Measurements from ENCODE around the gene CCDC18. TPM values are rescaled to one million over a fixed set of nuclear protein-coding genes. Genes with fewer than 3 reads are reported as not detected.
"Not testable (repeated sequence)": the region's sequence is repeated elsewhere in the genome, so short reads cannot be mapped to it uniquely, and the experiment has no call there.

CCDC18 gene
- total RNA-seq, 1 donor from 2014 or later, result 16.9 TPM

DNA sequence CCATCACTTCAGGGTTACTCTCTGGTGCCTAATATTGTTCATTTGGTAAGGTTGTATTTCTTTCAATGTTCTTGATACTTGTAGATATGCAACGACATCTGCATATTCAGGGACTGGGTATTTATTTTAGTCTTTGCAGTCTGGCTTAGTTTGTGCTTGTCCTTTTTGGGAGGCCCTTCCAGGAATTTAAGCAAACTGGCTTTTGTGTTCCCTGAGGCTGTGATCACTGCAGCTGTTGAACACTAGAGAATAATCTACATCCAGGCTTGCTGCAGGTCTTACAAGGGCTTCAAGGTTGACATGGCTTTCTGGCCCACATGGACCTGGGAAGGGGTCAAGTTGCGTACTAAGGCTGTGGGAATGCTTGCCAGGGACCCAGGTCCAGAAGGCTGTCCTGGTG, 72.1 kb downstream of the CCDC18 start:
- no peak for DNase-seq (ENCODE audit: low read depth)
- Histone ChIP-seq H3K27me3 (ENCODE audit: control insufficient read depth, insufficient read depth, low read length) (no peaks in the 10 kb centered on the region), H3K36me3 (ENCODE audit: control insufficient read depth, insufficient read depth, low read length) (no peaks in the 10 kb centered on the region), H3K4me3 (ENCODE audit: low read depth, low read length) (no peak overlapping the region)
- TF ChIP-seq, protein P1, sequence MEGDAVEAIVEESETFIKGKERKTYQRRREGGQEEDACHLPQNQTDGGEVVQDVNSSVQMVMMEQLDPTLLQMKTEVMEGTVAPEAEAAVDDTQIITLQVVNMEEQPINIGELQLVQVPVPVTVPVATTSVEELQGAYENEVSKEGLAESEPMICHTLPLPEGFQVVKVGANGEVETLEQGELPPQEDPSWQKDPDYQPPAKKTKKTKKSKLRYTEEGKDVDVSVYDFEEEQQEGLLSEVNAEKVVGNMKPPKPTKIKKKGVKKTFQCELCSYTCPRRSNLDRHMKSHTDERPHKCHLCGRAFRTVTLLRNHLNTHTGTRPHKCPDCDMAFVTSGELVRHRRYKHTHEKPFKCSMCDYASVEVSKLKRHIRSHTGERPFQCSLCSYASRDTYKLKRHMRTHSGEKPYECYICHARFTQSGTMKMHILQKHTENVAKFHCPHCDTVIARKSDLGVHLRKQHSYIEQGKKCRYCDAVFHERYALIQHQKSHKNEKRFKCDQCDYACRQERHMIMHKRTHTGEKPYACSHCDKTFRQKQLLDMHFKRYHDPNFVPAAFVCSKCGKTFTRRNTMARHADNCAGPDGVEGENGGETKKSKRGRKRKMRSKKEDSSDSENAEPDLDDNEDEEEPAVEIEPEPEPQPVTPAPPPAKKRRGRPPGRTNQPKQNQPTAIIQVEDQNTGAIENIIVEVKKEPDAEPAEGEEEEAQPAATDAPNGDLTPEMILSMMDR (IDR thresholded peaks at IDR 0.05; ENCODE audit: insufficient read depth, low read length, poor library complexity, severe bottlenecking), result no peak

DNA sequence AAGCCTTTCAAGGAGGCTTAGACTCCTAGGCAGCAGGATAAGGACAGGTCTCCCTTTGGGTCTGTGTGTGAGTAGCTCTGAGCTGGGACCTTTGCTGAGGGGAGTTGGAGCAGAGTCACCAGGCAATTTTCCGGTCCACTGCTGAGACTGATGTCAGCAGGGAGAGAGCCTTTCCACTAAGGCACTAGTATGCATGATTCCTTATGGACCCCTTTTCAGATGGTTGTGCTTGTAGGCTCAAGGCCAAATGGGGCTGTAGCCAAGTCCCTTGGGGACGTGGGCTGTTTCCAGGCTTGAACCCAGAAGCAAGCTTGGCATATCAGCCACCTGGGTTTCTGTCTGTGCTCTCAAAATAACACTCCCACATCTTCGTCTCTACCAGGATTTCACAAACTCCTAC, 73.0 kb downstream of the CCDC18 start:
- TF ChIP-seq, protein P1 (IDR thresholded peaks at IDR 0.05; ENCODE audit: insufficient read depth, low read length, poor library complexity, severe bottlenecking), result no peak
- Histone ChIP-seq H3K27me3 (ENCODE audit: control insufficient read depth, insufficient read depth, low read length) (no peaks in the 10 kb centered on the region), H3K4me3 (ENCODE audit: low read depth, low read length) (no peak overlapping the region), H3K36me3 (ENCODE audit: control insufficient read depth, insufficient read depth, low read length) (no peaks in the 10 kb centered on the region)
- DNase-seq (ENCODE audit: low read depth), result no peak

DNA sequence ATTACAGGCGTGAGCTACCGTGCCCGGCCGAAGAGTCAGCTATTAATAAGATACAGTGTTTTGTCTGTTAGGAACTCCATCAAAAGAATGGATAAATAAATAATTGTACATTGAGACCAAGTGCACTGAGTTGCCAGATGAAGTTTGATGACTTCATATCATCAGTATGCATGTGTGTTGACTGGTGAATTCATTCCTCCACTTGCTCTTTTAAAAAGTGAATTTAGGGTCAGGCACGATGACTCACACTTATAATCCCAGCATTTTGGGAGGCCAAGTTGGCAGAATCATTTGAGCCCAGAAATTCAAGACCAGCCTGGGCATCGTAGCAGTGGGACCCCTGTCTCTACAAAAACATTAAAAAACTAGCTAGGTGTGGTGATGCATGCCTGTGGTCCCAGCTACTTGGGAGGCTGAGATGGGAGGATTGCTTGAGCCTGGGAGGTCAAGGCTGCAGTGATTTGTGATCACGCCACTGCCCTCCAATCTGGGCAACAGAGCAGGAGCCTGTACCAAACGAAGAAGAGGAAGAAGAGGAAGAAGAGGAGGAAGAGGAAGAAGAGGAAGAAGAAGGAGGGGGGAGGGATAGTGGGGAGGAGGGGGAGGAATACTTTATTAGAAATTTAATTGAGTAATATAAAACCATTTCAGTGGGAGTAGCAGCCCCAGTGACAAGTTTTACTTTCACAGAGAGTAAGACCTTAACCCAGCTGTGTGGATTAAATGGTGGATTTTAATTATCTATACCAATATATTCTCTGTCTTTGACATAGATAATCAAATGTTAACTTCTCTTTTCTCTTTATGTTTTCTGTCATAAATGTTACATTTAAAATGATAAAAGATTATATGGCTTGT, 74.9 kb downstream of the CCDC18 start:
- TF ChIP-seq, protein P1 (IDR thresholded peaks at IDR 0.05; ENCODE audit: insufficient read depth, low read length, poor library complexity, severe bottlenecking), result no peak
- H3K36me3 ChIP-seq (ENCODE audit: control insufficient read depth, insufficient read depth, low read length), result no peaks in the 10 kb centered on the region
- H3K27me3 ChIP-seq (ENCODE audit: control insufficient read depth, insufficient read depth, low read length), result no peaks in the 10 kb centered on the region
- DNase-seq (ENCODE audit: low read depth), result no peak
- no peak overlapping the region for H3K4me3 ChIP-seq (ENCODE audit: low read depth, low read length)

DNA sequence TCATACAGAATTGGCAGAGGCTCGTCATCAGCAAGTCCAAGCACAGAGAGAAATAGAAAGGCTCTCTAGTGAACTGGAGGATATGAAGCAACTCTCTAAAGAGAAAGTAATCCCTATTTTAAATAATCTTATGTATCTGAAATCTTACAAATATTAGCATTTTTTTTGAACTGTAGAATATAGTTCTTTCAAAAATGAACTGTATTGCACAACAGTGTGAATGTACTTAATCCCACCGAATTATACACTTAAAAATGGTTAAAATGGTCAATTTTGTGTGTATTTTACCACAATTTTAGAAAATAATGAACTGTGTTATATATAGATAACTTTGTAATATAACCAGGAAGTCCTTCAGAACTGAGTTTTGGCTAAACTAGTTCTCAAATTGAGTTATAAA, 75.9 kb downstream of the CCDC18 start:
- H3K36me3 ChIP-seq (ENCODE audit: control insufficient read depth, insufficient read depth, low read length), result no peaks in the 10 kb centered on the region
- no peak overlapping the region for H3K4me3 ChIP-seq (ENCODE audit: low read depth, low read length)
- TF ChIP-seq, protein P1 (IDR thresholded peaks at IDR 0.05; ENCODE audit: insufficient read depth, low read length, poor library complexity, severe bottlenecking), result no peak
- no peaks in the 10 kb centered on the region for H3K27me3 ChIP-seq (ENCODE audit: control insufficient read depth, insufficient read depth, low read length)
- DNase-seq (ENCODE audit: low read depth), result no peak

DNA sequence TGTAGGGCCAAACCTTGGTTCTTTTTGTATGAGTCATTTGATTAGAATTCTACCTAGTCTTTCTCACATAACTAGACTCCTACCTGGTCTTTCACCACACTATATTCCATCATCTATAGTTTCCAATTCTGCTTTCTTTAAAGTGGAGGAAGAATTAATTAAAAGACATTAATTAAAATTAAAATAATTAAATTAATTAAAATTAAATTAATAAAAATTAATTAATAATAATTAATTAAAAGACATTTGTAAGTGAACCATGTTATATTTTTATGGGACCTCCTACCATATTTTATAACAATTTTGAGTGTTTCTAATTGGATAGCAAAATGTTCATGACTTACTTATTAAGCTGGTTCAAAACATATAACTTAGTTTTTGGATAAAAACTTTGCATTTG, 77.4 kb downstream of the CCDC18 start:
- Histone ChIP-seq H3K4me3 (ENCODE audit: low read depth, low read length) (no peak overlapping the region), H3K36me3 (ENCODE audit: control insufficient read depth, insufficient read depth, low read length) (peaks cover 1% of the 10 kb centered on the region), H3K27me3 (ENCODE audit: control insufficient read depth, insufficient read depth, low read length) (no peaks in the 10 kb centered on the region)
- TF ChIP-seq, protein P1 (IDR thresholded peaks at IDR 0.05; ENCODE audit: insufficient read depth, low read length, poor library complexity, severe bottlenecking), result no peak
- no peak for DNase-seq (ENCODE audit: low read depth)

DNA sequence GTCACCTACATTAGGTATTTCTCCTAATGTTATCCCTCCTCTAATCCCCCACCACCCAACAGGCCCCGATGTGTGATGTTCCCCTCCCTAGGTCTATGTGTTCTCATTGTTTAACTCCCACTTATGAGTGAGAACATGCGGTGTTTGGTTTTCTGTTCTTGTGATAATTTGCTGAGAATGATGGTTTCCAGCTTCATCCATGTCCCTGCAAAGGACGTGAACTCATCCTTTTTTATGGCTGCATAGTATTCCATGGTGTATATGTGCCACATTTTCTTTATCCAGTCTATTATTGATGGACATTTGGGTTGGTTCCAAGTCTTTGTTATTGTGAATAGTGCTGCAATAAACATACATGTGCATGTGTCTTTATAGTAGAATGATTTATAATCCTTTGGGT, 80.2 kb downstream of the CCDC18 start:
- H3K36me3 ChIP-seq (ENCODE audit: control insufficient read depth, insufficient read depth, low read length); DNase-seq (ENCODE audit: low read depth); H3K27me3 ChIP-seq (ENCODE audit: control insufficient read depth, insufficient read depth, low read length); H3K4me3 ChIP-seq (ENCODE audit: low read depth, low read length): not testable (repeated sequence)
